Heart right ventricle (tissue), 16 donors: ENCODE data around the gene C2CD4A. TPM values are rescaled to one million over a fixed set of nuclear protein-coding genes. Genes with fewer than 3 reads are reported as not detected.

Experiments used
- ATAC-seq, 8 donors: fragments of 200-7000 bp; cut with Tn5 transposase; one replicate each; pipeline ENCODE4 v1.9.1; 2020; ENCODE audit warnings: mild to moderate bottlenecking in 8 of 8, moderate library complexity in 8 of 8, moderate number of reproducible peaks in 1 of 8
- DNase-seq, 2 donors: peaks; one replicate each; pipeline ENCODE4 v3.0.0-alpha.2; 2020
- H3K27ac ChIP-seq, 10 donors: fragments of 200-600 bp; sonication (generic) in 2 of 10; one replicate each; pipeline versions ENCODE4 v1.5.0 to v1.8.0; 2020 to 2022; ENCODE audit warnings: mild to moderate bottlenecking in 3 of 10
- H3K27me3 ChIP-seq, 7 donors: fragments of 200-600 bp; one replicate each; pipeline ENCODE4 v1.8.0; 2021 to 2022; ENCODE audit warnings: mild to moderate bottlenecking in 2 of 7
- H3K36me3 ChIP-seq, 9 donors: fragments of 200-600 bp; sonication (generic) in 1 of 9; one replicate each; pipeline versions ENCODE4 v1.5.0 to v1.8.0; 2020 to 2022; ENCODE audit warnings: mild to moderate bottlenecking in 2 of 9
- H3K4me1 ChIP-seq, 9 donors: fragments of 200-600 bp; sonication (generic) in 1 of 9; one replicate each; pipeline versions ENCODE4 v1.5.0 to v1.8.0; 2020 to 2022; ENCODE audit warnings: mild to moderate bottlenecking in 4 of 9
- H3K4me3 ChIP-seq, 10 donors: fragments of 200-600 bp; sonication (generic) in 2 of 10; one replicate each; pipeline versions ENCODE4 v1.5.0 to v1.8.0; 2020 to 2022; ENCODE audit warnings: mild to moderate bottlenecking in 7 of 10, moderate library complexity in 2 of 10
- H3K9me3 ChIP-seq, 11 donors: fragments of 200-600 bp in 10 of 11; sonication (generic) in 2 of 11; one replicate each; pipeline versions ENCODE4 v1.5.0 to v1.8.0; 2013 to 2022; ENCODE audit warnings: mild to moderate bottlenecking in 2 of 11, control low read depth in 1 of 11, moderate library complexity in 1 of 11
- CTCF ChIP-seq, 9 donors: fragments of 200-600 bp; sonication (generic) in 2 of 9; IDR thresholded peaks; one replicate each; pipeline versions ENCODE4 v1.5.0 to v1.8.0; 2021 to 2022; ENCODE audit warnings: antibody characterized with exemption in 9 of 9, mild to moderate bottlenecking in 5 of 9, moderate library complexity in 1 of 9
- WGBS, 2 donors: extraction: QIAGEN DNeasy Blood & Tissue Kit; methylation state at CpG; one replicate each; pipeline ENCODE4 v1.1.7; 2013; ENCODE audit warnings: inconsistent platforms in 1 of 2; 5-methylcytosine and 5-hydroxymethylcytosine counted together
- intact Hi-C, 10 donors: fragments of 100-400 bp; cut with DNase I; formaldehyde crosslinking; loops; one replicate each; pipeline versions ENCODE4 v1.11.1 to v1.14.2; 2022
- polyA plus RNA-seq, 2 donors: library from polyadenylated mRNA; stranded (reverse); fragments of 200-250 nt; gene quantifications; one replicate each; pipeline ENCODE4 v1.2.3, GENCODE V29; 2013
- total RNA-seq, 10 donors: library from RNA; stranded (reverse); fragmentation: NEBNext Ultra II Directional in 3 of 10; extraction: Animal tissue kit (Norgen Biotek cat#: 25700) in 3 of 10; gene quantifications; one replicate each; pipeline versions ENCODE4 v1.2.1 to v1.2.4, GENCODE V29; 2021 to 2023
- donor health status: Arrhythmogenic right ventricular cardiomyopathy.
- donor health status: ischemic (EF 13 %, LVEDD 7.1; RV severe dilation, severe dysfunction).
- donor health status: healthy with polysubstance abuse.
- donor health status: DM: no; HTN: yes; CAD: no.
- donor health status: DM: no; HTN: no; CAD: no.
- donor health status: ischemic (EF 25% LVEDD 6.9; RV normal size, moderate dysfunction).
- donor health status: ischemic (EF 25% LVEDD 5.7; RV mildly dilated, moderate dysfunction).
- donor health status: healthy.
- donor health status: DM: yes; HTN: yes; CAD: no.
- donor health status: Ischemic cardiomyopathy.
- donor health status: ischemic (EF 35%, LVEDD 5.7; RV mildly dilated, moderate dysfunction).
- donor health status: nonischemic (EF 11% LVEDD 7.7; RV severe dilation, severe dysfunction).
- donor health status: DM: yes; HTN: yes; CAD: no.
- donor health status: PGD.
- donor health status: ischemic (EF 29% LVEDD 5.4; RV normal size, mild dysfunction).
- donor health status: nonischemic (EF 23%, LVEDD 6.1; RV moderate dilation, normal function).

Gene C2CD4A
- total and polyA plus RNA-seq, 12 donors, result 0.01 to 0.25 TPM; not detected in 10

GRCh38 chr15:62118520-62119226, 51.9 kb downstream of the C2CD4A start:
- ATAC-seq, result peak in 6 of 8 donors; percentile 9 to 56 (median 36)
- DNase-seq, result no peak
- Histone ChIP-seq H3K36me3 (no peaks in the 10 kb centered on the region), H3K4me1 (peaks cover 0 to 36% (median 15%) of the 10 kb centered on the region in 9 donors), H3K4me3 (peak overlapping the region in 6 of 10 donors; percentile 23 to 41 (median 27)), H3K27me3 (no peaks in the 10 kb centered on the region), H3K9me3 (no peaks in the 10 kb centered on the region), H3K27ac (peak overlapping the region in 8 of 10 donors; percentile 23 to 81 (median 66))
- no peak for TF ChIP-seq CTCF (IDR thresholded peaks at IDR 0.05)
- 66 to 70% methylated on average over 7 of the region's 7 CpGs for WGBS, 2 donors
- intact Hi-C loops, result loop anchor here in 1 of 10 donors (5.0 kb wide), 1 partner anchor 56 kb away; the partner anchor contains the start of gene VPS13C

GRCh38 chr15:62119227-62119864, 52.6 kb downstream of the C2CD4A start:
- Histone ChIP-seq H3K4me1 (peaks cover 0 to 43% (median 15%) of the 10 kb centered on the region in 9 donors), H3K27me3 (no peaks in the 10 kb centered on the region), H3K9me3 (no peaks in the 10 kb centered on the region), H3K4me3 (peak overlapping the region in 6 of 10 donors; percentile 23 to 41 (median 27)), H3K27ac (peak overlapping the region; percentile 17 to 81 (median 64)), H3K36me3 (no peaks in the 10 kb centered on the region)
- intact Hi-C loops, result loop anchor here in 1 of 10 donors (5.0 kb wide), 1 partner anchor 57 kb away; the partner anchor contains the start of gene VPS13C
- TF ChIP-seq CTCF (IDR thresholded peaks at IDR 0.05), result peak in 4 of 9 donors; percentile 11 to 36 (median 23)
- ATAC-seq (peak; percentile 44 to 91 (median 86)), DNase-seq (peak in 1 of 2 donors; percentile 29)
- 57 to 63% methylated on average over 7 of the region's 7 CpGs for WGBS, 2 donors

- Histone ChIP-seq H3K4me1 (peaks cover 0 to 48% (median 15%) of the 10 kb centered on the region in 9 donors), H3K4me3 (peak overlapping the region in 1 of 10 donors; percentile 40), H3K27ac (peak overlapping the region; percentile 17 to 81 (median 64)), H3K36me3 (no peaks in the 10 kb centered on the region), H3K27me3 (no peaks in the 10 kb centered on the region), H3K9me3 (no peaks in the 10 kb centered on the region)
- no peak for DNase-seq
- intact Hi-C loops, result loop anchor here in 1 of 10 donors (5.0 kb wide), 1 partner anchor 58 kb away; the partner anchor contains the start of gene VPS13C
- ATAC-seq, result no peak
- TF ChIP-seq CTCF (IDR thresholded peaks at IDR 0.05), result no peak
- whole genome bisulfite sequencing, 2 donors, result 85 to 91% methylated on average over 3 of the region's 3 CpGs
These were observed 53.1 kb downstream of the C2CD4A start for GRCh38 chr15:62119874-62120273.

Other genes with a start within 250 kb of the C2CD4A start
- gene VPS13C, start 6.5 kb upstream of the C2CD4A start, total RNA-seq, result 10 to 100 TPM; 28.5 to 59.0 (median 43.4) TPM
- 10 to 100 TPM in 1 of 2 donors, 1 to 10 TPM in 1; 7.3 to 25.9 TPM for gene VPS13C, start 6.5 kb upstream of the C2CD4A start, polyA plus RNA-seq
- gene C2CD4B, start 98.3 kb downstream of the C2CD4A start, total RNA-seq, result 1 to 10 TPM in 9 of 10 donors, under 1 TPM in 1; 0.82 to 7.1 (median 2.7) TPM
- gene C2CD4B, start 98.3 kb downstream of the C2CD4A start, polyA plus RNA-seq, result 1 to 10 TPM; 1.6 to 1.8 TPM